Sciatic nerve (tissue), 2 donors: Measurements from ENCODE around the gene RPN2. TPM values are rescaled to one million over a fixed set of nuclear protein-coding genes. Genes with fewer than 3 reads are reported as not detected.
A peak's percentile ranks its signal among the peaks of the same experiment; 100 is the strongest.

Experiments
- ATAC-seq: fragments of 200-7000 bp; cut with Tn5 transposase; one replicate; pipeline ENCODE4 v1.9.1; 2020; ENCODE audit warnings: mild to moderate bottlenecking, moderate library complexity
- DNase-seq: peaks from one replicate; pipeline ENCODE4 v3.0.0-alpha.2; 2020; ENCODE audit warnings: low spot score
- intact Hi-C: fragments of 100-400 bp; cut with DNase I; formaldehyde crosslinking; loops from one replicate; pipeline ENCODE4 v1.14.2; 2022
- total RNA-seq: library from RNA; stranded (reverse); fragmentation: NEBNext Ultra II Directional; extraction: Animal tissue kit (Norgen Biotek cat#: 25700); gene quantifications from one replicate; pipeline ENCODE4 v1.2.1, GENCODE V29; 2021
- donor health status: DM: no; HTN: no; CAD: no.
- donor health status: DM: no; HTN: no; CAD: no.

The RPN2 gene
- total RNA-seq, 1 donor from 2014 or later, result 97.9 TPM

GRCh38 chr20:37233548-37234253, 54.6 kb downstream of the RPN2 start:
- intact Hi-C loops, result no loop called here

GRCh38 chr20:37234254-37234581, 55.1 kb downstream of the RPN2 start:
- no peak for ATAC-seq

More at GRCh38 chr20:37233548-37234253, 54.6 kb downstream of the RPN2 start:
- DNase-seq (no peak), ATAC-seq (no peak)

GRCh38 chr20:37235065-37235464, 55.9 kb downstream of the RPN2 start:
- intact Hi-C loops, result no loop called here
- DNase-seq, result no peak
- ATAC-seq, result no peak

More at GRCh38 chr20:37234254-37234581, 55.1 kb downstream of the RPN2 start:
- intact Hi-C loops, result no loop called here
- no peak for DNase-seq

GRCh38 chr20:37236462-37236861, 57.3 kb downstream of the RPN2 start:
- intact Hi-C loops, result no loop called here
- DNase-seq, result no peak
- no peak for ATAC-seq

- DNase-seq (no peak), ATAC-seq (no peak)
- intact Hi-C loops, result no loop called here
Observed at GRCh38 chr20:37237656-37238055, 58.5 kb downstream of the RPN2 start.

- intact Hi-C loops, result no loop called here
- ATAC-seq, result no peak
- DNase-seq, result no peak
Observed at GRCh38 chr20:37238426-37238825, 59.3 kb downstream of the RPN2 start.

- intact Hi-C loops, result no loop called here
- no peak for ATAC-seq
- no peak for DNase-seq
Observed at GRCh38 chr20:37238935-37239451, 59.9 kb downstream of the RPN2 start.

GRCh38 chr20:37240337-37241067, 61.4 kb downstream of the RPN2 start:
- DNase-seq (no peak), ATAC-seq (no peak)
- intact Hi-C loops, result no loop called here

GRCh38 chr20:37242503-37242902, 63.4 kb downstream of the RPN2 start:
- DNase-seq (no peak), ATAC-seq (no peak)
- intact Hi-C loops, result no loop called here

- no peak for DNase-seq
- no peak for ATAC-seq
- intact Hi-C loops, result no loop called here
Observed at GRCh38 chr20:37243076-37243936, 64.2 kb downstream of the RPN2 start.

- intact Hi-C loops, result no loop called here
- ATAC-seq (peak; percentile 24), DNase-seq (no peak)
Observed at GRCh38 chr20:37243937-37244571, 64.9 kb downstream of the RPN2 start.

- ATAC-seq (no peak), DNase-seq (no peak)
- intact Hi-C loops, result no loop called here
Observed at GRCh38 chr20:37244572-37244957, 65.4 kb downstream of the RPN2 start.

GRCh38 chr20:37245216-37246150, 66.4 kb downstream of the RPN2 start:
- intact Hi-C loops, result no loop called here
- DNase-seq (no peak), ATAC-seq (no peak)

- intact Hi-C loops, result no loop called here
- DNase-seq (no peak), ATAC-seq (no peak)
Observed at GRCh38 chr20:37246736-37247135, 67.6 kb downstream of the RPN2 start.

- no peak for ATAC-seq
- DNase-seq, result no peak
- intact Hi-C loops, result no loop called here
Observed at GRCh38 chr20:37247547-37247946, 68.4 kb downstream of the RPN2 start.

- DNase-seq (no peak), ATAC-seq (no peak)
- intact Hi-C loops, result no loop called here
Observed at GRCh38 chr20:37249304-37249703, 70.2 kb downstream of the RPN2 start.

- intact Hi-C loops, result loop anchor here (1.0 kb wide), 1 partner anchor 250 kb away; no protein-coding TSS in a partner anchor
- ATAC-seq (peak; percentile 30), DNase-seq (no peak)
Observed at GRCh38 chr20:37251825-37252477, 72.8 kb downstream of the RPN2 start.

GRCh38 chr20:37253087-37253486, 74.0 kb downstream of the RPN2 start:
- intact Hi-C loops, result no loop called here
- ATAC-seq (no peak), DNase-seq (no peak)
